IMR-90 (cell line): Measurements from ENCODE around the gene ZSWIM8.

Experiments
- BHLHE40 ChIP-seq: fragments of 150-350 bp; IDR thresholded peaks from 2 replicates; pipeline ENCODE4 v1.6.1; 2016; ENCODE audit warnings: mild to moderate bottlenecking, low read depth, low read length
- CEBPB ChIP-seq: IDR thresholded peaks from 2 replicates; pipeline ENCODE4 v1.6.1; 2012; ENCODE audit warnings: low read depth, low read length, improper control_type of control experiment
- FOS ChIP-seq: fragments of 150-350 bp; IDR thresholded peaks from 2 replicates; pipeline ENCODE4 v1.6.1; 2016; ENCODE audit warnings: low read depth, low read length
- MAFK ChIP-seq: IDR thresholded peaks from 2 replicates; pipeline ENCODE4 v1.6.1; 2012; ENCODE audit warnings: low read depth, low read length, improper control_type of control experiment
- MAZ ChIP-seq: IDR thresholded peaks from 2 replicates; pipeline ENCODE4 v1.6.1; 2012; ENCODE audit warnings: low read depth, mild to moderate bottlenecking, low read length, improper control_type of control experiment, moderate library complexity, borderline replicate concordance
- MXI1 ChIP-seq: IDR thresholded peaks from 2 replicates; pipeline ENCODE4 v1.6.1; 2012; ENCODE audit warnings: low read depth, mild to moderate bottlenecking, low read length, moderate library complexity, borderline replicate concordance
- NFE2L2 ChIP-seq: fragments of 150-350 bp; IDR thresholded peaks from 2 replicates; pipeline ENCODE4 v1.6.1; 2016; ENCODE audit warnings: low read depth, mild to moderate bottlenecking, low read length
- POLR2A ChIP-seq: IDR thresholded peaks from 2 replicates; pipeline ENCODE4 v1.6.1; 2012; ENCODE audit warnings: mild to moderate bottlenecking, low read depth, low read length
- RAD21 ChIP-seq: IDR thresholded peaks from 2 replicates; pipeline ENCODE4 v1.6.1; 2012; ENCODE audit warnings: low read length, improper control_type of control experiment
- RCOR1 ChIP-seq: IDR thresholded peaks from 2 replicates; pipeline ENCODE4 v1.6.1; 2012; ENCODE audit warnings: mild to moderate bottlenecking, low read length, improper control_type of control experiment; ENCODE audit not compliant: insufficient replicate concordance
- RFX5 ChIP-seq: IDR thresholded peaks from 2 replicates; pipeline ENCODE4 v1.8.0; 2012; ENCODE audit warnings: low read depth, mild to moderate bottlenecking, low read length, moderate library complexity
- SMC3 ChIP-seq: fragments of 150-350 bp; IDR thresholded peaks from 2 replicates; pipeline ENCODE4 v1.6.1; 2016; ENCODE audit warnings: low read depth, mild to moderate bottlenecking, antibody characterized with exemption, low read length, moderate library complexity
- TF ChIP-seq, protein P1 (sequence below): conservative IDR thresholded peaks from 2 replicates; pipeline ENCODE4 v1.5.1; 2012; ENCODE audit warnings: mild to moderate bottlenecking, low read depth, low read length, improper control_type of control experiment
- TF ChIP-seq, protein P2 (sequence below): fragments of 150-350 bp; IDR thresholded peaks from 2 replicates; pipeline ENCODE4 v1.6.1; 2016; ENCODE audit warnings: low read depth, mild to moderate bottlenecking, low read length, moderate library complexity, borderline replicate concordance

DNA sequence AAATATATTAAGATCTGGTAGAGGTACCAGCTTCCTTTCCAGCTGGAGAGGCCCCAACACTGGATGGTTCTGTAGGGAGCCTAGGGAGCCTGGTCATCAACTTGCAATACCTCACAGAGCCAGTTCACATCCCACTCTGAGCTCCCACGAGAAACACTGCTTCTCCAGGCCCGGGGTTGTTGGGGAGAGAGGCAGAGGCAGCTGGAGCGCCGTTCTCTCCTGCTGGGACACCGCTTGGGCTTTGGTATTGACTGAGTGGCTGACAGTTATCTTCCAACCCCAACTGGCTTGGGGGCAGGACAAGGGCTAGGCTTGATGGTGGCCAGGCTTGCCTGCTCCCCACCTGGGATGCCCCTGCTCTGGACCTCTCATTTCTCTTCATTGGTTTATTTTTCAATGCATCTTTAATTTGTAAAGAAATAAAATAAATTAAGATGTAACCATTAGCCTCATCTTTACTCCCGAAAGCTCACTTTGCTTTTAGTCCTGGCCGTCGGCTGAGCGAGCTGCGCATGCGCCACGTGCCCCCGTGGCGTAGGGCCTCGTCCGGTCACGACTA is 13.6 kb upstream of the ZSWIM8 start:
- TF ChIP-seq POLR2A (no peak), MAFK (no peak), RFX5 (no peak), RCOR1 (no peak), SMC3 (no peak), MAZ (no peak), MXI1 (no peak; the same call in 1 of the 2 replicates), CEBPB (no peak), BHLHE40 (peak; percentile 7; the same call in 1 of the 2 replicates), RAD21 (no peak), FOS (no peak), NFE2L2 (no peak)
- TF ChIP-seq, protein P1, sequence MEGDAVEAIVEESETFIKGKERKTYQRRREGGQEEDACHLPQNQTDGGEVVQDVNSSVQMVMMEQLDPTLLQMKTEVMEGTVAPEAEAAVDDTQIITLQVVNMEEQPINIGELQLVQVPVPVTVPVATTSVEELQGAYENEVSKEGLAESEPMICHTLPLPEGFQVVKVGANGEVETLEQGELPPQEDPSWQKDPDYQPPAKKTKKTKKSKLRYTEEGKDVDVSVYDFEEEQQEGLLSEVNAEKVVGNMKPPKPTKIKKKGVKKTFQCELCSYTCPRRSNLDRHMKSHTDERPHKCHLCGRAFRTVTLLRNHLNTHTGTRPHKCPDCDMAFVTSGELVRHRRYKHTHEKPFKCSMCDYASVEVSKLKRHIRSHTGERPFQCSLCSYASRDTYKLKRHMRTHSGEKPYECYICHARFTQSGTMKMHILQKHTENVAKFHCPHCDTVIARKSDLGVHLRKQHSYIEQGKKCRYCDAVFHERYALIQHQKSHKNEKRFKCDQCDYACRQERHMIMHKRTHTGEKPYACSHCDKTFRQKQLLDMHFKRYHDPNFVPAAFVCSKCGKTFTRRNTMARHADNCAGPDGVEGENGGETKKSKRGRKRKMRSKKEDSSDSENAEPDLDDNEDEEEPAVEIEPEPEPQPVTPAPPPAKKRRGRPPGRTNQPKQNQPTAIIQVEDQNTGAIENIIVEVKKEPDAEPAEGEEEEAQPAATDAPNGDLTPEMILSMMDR = no peak
- TF ChIP-seq, protein P2, sequence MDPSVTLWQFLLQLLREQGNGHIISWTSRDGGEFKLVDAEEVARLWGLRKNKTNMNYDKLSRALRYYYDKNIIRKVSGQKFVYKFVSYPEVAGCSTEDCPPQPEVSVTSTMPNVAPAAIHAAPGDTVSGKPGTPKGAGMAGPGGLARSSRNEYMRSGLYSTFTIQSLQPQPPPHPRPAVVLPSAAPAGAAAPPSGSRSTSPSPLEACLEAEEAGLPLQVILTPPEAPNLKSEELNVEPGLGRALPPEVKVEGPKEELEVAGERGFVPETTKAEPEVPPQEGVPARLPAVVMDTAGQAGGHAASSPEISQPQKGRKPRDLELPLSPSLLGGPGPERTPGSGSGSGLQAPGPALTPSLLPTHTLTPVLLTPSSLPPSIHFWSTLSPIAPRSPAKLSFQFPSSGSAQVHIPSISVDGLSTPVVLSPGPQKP = no peak
